Measurements from ENCODE around the gene ABCA5.

DNA sequence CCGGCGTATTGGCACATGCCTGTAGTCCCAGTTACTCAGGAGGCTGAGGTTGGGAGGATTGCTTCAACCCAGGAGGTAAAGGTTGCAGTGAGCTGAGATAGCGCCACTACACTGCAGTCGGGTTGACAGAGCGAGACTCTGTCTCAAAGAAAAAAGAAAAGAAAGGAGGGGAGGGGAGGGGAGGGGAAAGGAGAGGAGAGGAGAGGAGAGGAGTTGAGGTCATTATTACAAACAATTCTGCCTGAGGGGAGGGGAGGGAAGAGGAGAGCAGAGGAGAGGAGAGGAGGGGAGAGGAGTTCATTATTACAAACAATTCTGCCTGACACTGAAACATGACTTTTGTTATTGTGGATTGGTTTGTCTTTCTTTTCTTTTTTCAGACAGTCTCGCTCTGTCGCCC, 19.8 kb upstream of the ABCA5 start:
- no peak for TF ChIP-seq CHD2 (IDR thresholded peaks at IDR 0.05; ENCODE audit: low read length, partially characterized antibody)
- TF ChIP-seq NFIC (IDR thresholded peaks at IDR 0.05; ENCODE audit: borderline replicate concordance), result no peak
- no peak for TF ChIP-seq FOSL2 (IDR thresholded peaks at IDR 0.05; ENCODE audit: borderline replicate concordance, low read depth)
- TF ChIP-seq CTCF (IDR thresholded peaks at IDR 0.05), result no peak
- no peak for TF ChIP-seq GABPA (IDR thresholded peaks at IDR 0.05; ENCODE audit: low read depth)

Measured in SK-N-SH (cell line).